Naive thymus-derived CD4-positive, alpha-beta T cell (primary cell): ENCODE results near the gene PCF11. TPM values are rescaled to one million over a fixed set of nuclear protein-coding genes. Genes with fewer than 3 reads are reported as not detected.

Source experiments
- ATAC-seq: fragments of 150-1000 bp; cut with Tn5 transposase; 2 replicates; pipeline ENCODE4 v1.10.0; 2021; ENCODE audit warnings: mild to moderate bottlenecking, moderate library complexity
- CTCF ChIA-PET: fragments of 350-600 bp; sonication (Branson Sonifier 250); formaldehyde crosslinking; loops from one replicate; lab custom pipeline; 2021; ENCODE audit warnings: antibody characterized with exemption; lab: Charles Lee
- POLR2A ChIA-PET: fragments of 350-600 bp; sonication (Branson Sonifier 250); formaldehyde crosslinking; loops from one replicate; lab custom pipeline; 2021; ENCODE audit warnings: antibody characterized with exemption, inconsistent platforms; lab: Charles Lee
- DNase-seq, 9 donors: peaks; one replicate each; pipeline versions ENCODE4 v3.0.0 to v3.0.0-alpha.2; 2020 to 2022; ENCODE audit warnings: mixed read lengths in 1 of 9
- H3K27ac ChIP-seq: one replicate; pipeline ENCODE4 v1.7.0; 2013; ENCODE audit warnings: mild to moderate bottlenecking, low read depth, low read length, moderate library complexity
- H3K27me3 ChIP-seq, 2 donors: one replicate each; pipeline ENCODE4 v1.7.0; 2013; ENCODE audit warnings: low read length in 2 of 2, mild to moderate bottlenecking in 2 of 2, moderate library complexity in 2 of 2; ENCODE audit not compliant: control insufficient read depth in 2 of 2, insufficient read depth in 2 of 2
- H3K36me3 ChIP-seq, 3 experiments: 1 replicate in 2 of 3; 2 replicates in 1 of 3; pipeline ENCODE4 v1.7.0; 2013; ENCODE audit warnings: low read length in 3 of 3, mild to moderate bottlenecking in 3 of 3, moderate library complexity in 1 of 3; ENCODE audit not compliant: insufficient read depth in 3 of 3, control insufficient read depth in 2 of 3
- H3K4me1 ChIP-seq, 2 donors: one replicate each; pipeline ENCODE4 v1.7.0; 2013; ENCODE audit warnings: low read length in 2 of 2, mild to moderate bottlenecking in 2 of 2, moderate library complexity in 1 of 2; ENCODE audit not compliant: control insufficient read depth in 2 of 2, insufficient read depth in 2 of 2
- H3K4me3 ChIP-seq: 2 replicates; pipeline ENCODE4 v1.7.0; 2013; ENCODE audit warnings: mild to moderate bottlenecking, low read length
- H3K9me3 ChIP-seq, 3 experiments: 1 replicate in 2 of 3; 2 replicates in 1 of 3; pipeline ENCODE4 v1.7.0; 2013; ENCODE audit warnings: low read length in 3 of 3; ENCODE audit not compliant: control insufficient read depth in 2 of 3
- H3K27ac Mint-ChIP-seq, 9 donors: one replicate each; pipeline ENCODE4 v1.8.0; 2020 to 2022; ENCODE audit warnings: mixed read lengths in 9 of 9, mild to moderate bottlenecking in 8 of 9, moderate library complexity in 5 of 9, inconsistent platforms in 2 of 9
- H3K27me3 Mint-ChIP-seq, 5 donors: one replicate each; pipeline ENCODE4 v1.8.0; 2021 to 2022; ENCODE audit warnings: mixed read lengths in 5 of 5, mild to moderate bottlenecking in 1 of 5
- H3K36me3 Mint-ChIP-seq, 5 donors: one replicate each; pipeline ENCODE4 v1.8.0; 2020 to 2022; ENCODE audit warnings: mixed read lengths in 5 of 5, mild to moderate bottlenecking in 3 of 5, inconsistent platforms in 1 of 5
- H3K4me1 Mint-ChIP-seq, 7 donors: one replicate each; pipeline ENCODE4 v1.8.0; 2020 to 2022; ENCODE audit warnings: mixed read lengths in 7 of 7, mild to moderate bottlenecking in 3 of 7, inconsistent platforms in 1 of 7
- H3K4me3 Mint-ChIP-seq, 10 donors: one replicate each; pipeline ENCODE4 v1.8.0; 2020 to 2022; ENCODE audit warnings: mild to moderate bottlenecking in 10 of 10, mixed read lengths in 10 of 10, moderate library complexity in 6 of 10, inconsistent platforms in 2 of 10
- H3K9me3 Mint-ChIP-seq, 11 donors: one replicate each; pipeline ENCODE4 v1.8.0; 2020 to 2022; ENCODE audit warnings: mixed read lengths in 11 of 11, mild to moderate bottlenecking in 4 of 11, inconsistent platforms in 1 of 11, moderate library complexity in 1 of 11
- intact Hi-C, 2 donors: fragments of 100-400 bp; cut with micrococcal nuclease; formaldehyde crosslinking; loops; one replicate each; pipeline ENCODE4 v1.15.1; 2023
- polyA plus RNA-seq, 2 donors: library from polyadenylated mRNA; unstranded; fragments of 300-500 nt; fragmentation: Illumina TruSeq; gene quantifications; one replicate each; pipeline ENCODE4 v1.2.3, GENCODE V29; 2021
- total RNA-seq, 6 experiments: library from RNA in 5 of 6; stranded (reverse) in 5 of 6; gene quantifications; 1 replicate in 5 of 6; 2 replicates in 1 of 6; pipeline ENCODE4 v1.2.3 and lab custom pipeline; 2021 to 2026

The PCF11 gene
- total and polyA plus RNA-seq, 7 experiments from 2014 or later = 32.0 to 180 (median 169) TPM

- Mint-ChIP-seq H3K4me3 (peak overlapping the region; percentile 56 to 100 (median 88)), H3K27ac (peak overlapping the region; percentile 28 to 100 (median 85)), H3K27me3 (peaks cover 0 to 3% (median 0%) of the 10 kb centered on the region in 5 donors), H3K9me3 (peaks cover 0 to 5% (median 0%) of the 10 kb centered on the region in 11 donors), H3K36me3 (peaks cover 17 to 59% (median 40%) of the 10 kb centered on the region in 5 donors), H3K4me1 (peaks cover 36 to 75% (median 69%) of the 10 kb centered on the region in 7 donors)
- Histone ChIP-seq H3K4me1 (peaks cover 14 to 34% of the 10 kb centered on the region in 2 donors), H3K36me3 (peaks cover 0 to 23% (median 13%) of the 10 kb centered on the region in 3 experiments), H3K4me3 (peak overlapping the region; percentile 10), H3K9me3 (no peaks in the 10 kb centered on the region), H3K27me3 (no peaks in the 10 kb centered on the region), H3K27ac (peak overlapping the region; percentile 98)
- DNase-seq = no peak
- intact Hi-C loops = loop anchor here in 1 of 2 donors (1.0 to 2.0 kb wide), 2 partner anchors 10 to 15 kb away; no protein-coding TSS in a partner anchor
- ATAC-seq = no peak
- ChIA-PET POLR2A (interaction anchor here (1.3 to 8.3 kb wide), 5 partner anchors 11 to 88 kb away, joined by 3 to 192 read pairs (median 62); partner anchors contain the start of gene RAB30), CTCF (interaction anchor here (1.5 kb wide), 1 partner anchor 73 kb away, joined by 4 read pairs; no protein-coding TSS in a partner anchor)
These were observed 4.8 kb downstream of the PCF11 start for GRCh38 chr11:83161610-83162199.

GRCh38 chr11:83162377-83162776, 5.4 kb downstream of the PCF11 start:
- H3K36me3 ChIP-seq = peaks cover 0 to 24% (median 14%) of the 10 kb centered on the region in 3 experiments
- H3K4me1 ChIP-seq = peaks cover 14 to 34% of the 10 kb centered on the region in 2 donors
- peak overlapping the region; percentile 10 for H3K4me3 ChIP-seq
- H3K4me3 Mint-ChIP-seq = peak overlapping the region in 9 of 10 donors; percentile 35 to 100 (median 96)
- intact Hi-C loops = loop anchor here in 1 of 2 donors (1.0 kb wide), 1 partner anchor 9 kb away; no protein-coding TSS in a partner anchor
- peaks cover 17 to 57% (median 41%) of the 10 kb centered on the region in 5 donors for H3K36me3 Mint-ChIP-seq
- no peaks in the 10 kb centered on the region for H3K27me3 ChIP-seq
- POLR2A ChIA-PET = interaction anchor here (0.7 to 1.7 kb wide), 5 partner anchors 11 to 192 kb away, joined by 3 to 6 read pairs (median 4); no protein-coding TSS in a partner anchor
- peak overlapping the region in 7 of 9 donors; percentile 28 to 100 (median 99) for H3K27ac Mint-ChIP-seq
- H3K4me1 Mint-ChIP-seq = peaks cover 36 to 82% (median 75%) of the 10 kb centered on the region in 7 donors
- H3K27ac ChIP-seq = peak overlapping the region; percentile 98
- CTCF ChIA-PET = interaction anchor here (0.7 kb wide), 2 partner anchors 88 to 143 kb away, joined by 3 read pairs; no protein-coding TSS in a partner anchor
- peak in 4 of 9 donors; percentile 20 to 43 (median 38) for DNase-seq
- peak; percentile 47 for ATAC-seq
- H3K9me3 Mint-ChIP-seq = peaks cover 0 to 2% (median 0%) of the 10 kb centered on the region in 11 donors
- no peaks in the 10 kb centered on the region for H3K27me3 Mint-ChIP-seq
- no peaks in the 10 kb centered on the region for H3K9me3 ChIP-seq

- Histone ChIP-seq H3K4me1 (peaks cover 45 to 46% of the 10 kb centered on the region in 2 donors), H3K9me3 (no peaks in the 10 kb centered on the region), H3K4me3 (no peak overlapping the region), H3K27me3 (no peaks in the 10 kb centered on the region), H3K36me3 (peaks cover 5 to 37% (median 30%) of the 10 kb centered on the region in 3 experiments), H3K27ac (no peak overlapping the region)
- peaks cover 0 to 5% (median 0%) of the 10 kb centered on the region in 11 donors for H3K9me3 Mint-ChIP-seq
- no peaks in the 10 kb centered on the region for H3K27me3 Mint-ChIP-seq
- H3K36me3 Mint-ChIP-seq = peaks cover 20 to 69% (median 63%) of the 10 kb centered on the region in 5 donors
- H3K4me3 Mint-ChIP-seq = peak overlapping the region in 6 of 10 donors; percentile 0 to 56 (median 29)
- DNase-seq = no peak
- no peak for ATAC-seq
- peak overlapping the region in 7 of 9 donors; percentile 3 to 99 (median 25) for H3K27ac Mint-ChIP-seq
- POLR2A ChIA-PET = interaction anchor here (0.8 to 4.4 kb wide), 3 partner anchors 9 to 120 kb away, joined by 3 to 47 read pairs (median 3); partner anchors contain the start of genes CCDC90B and PCF11
- CTCF ChIA-PET = interaction anchor here (0.6 kb wide), 1 partner anchor 10 kb away, joined by 3 read pairs; the partner anchor contains the start of gene PCF11
- intact Hi-C loops = loop anchor here in 1 of 2 donors (1.0 kb wide), 1 partner anchor 8 kb away; no protein-coding TSS in a partner anchor
- H3K4me1 Mint-ChIP-seq = peaks cover 56 to 100% (median 94%) of the 10 kb centered on the region in 7 donors
These were observed 9.4 kb downstream of the PCF11 start for GRCh38 chr11:83166193-83166866.

GRCh38 chr11:83168756-83169155, 11.8 kb downstream of the PCF11 start:
- Histone ChIP-seq H3K4me3 (no peak overlapping the region), H3K4me1 (peaks cover 43 to 46% of the 10 kb centered on the region in 2 donors), H3K27ac (no peak overlapping the region), H3K36me3 (peaks cover 5 to 44% (median 30%) of the 10 kb centered on the region in 3 experiments), H3K9me3 (no peaks in the 10 kb centered on the region), H3K27me3 (no peaks in the 10 kb centered on the region)
- ChIA-PET CTCF (interaction anchor here (1.3 kb wide), 1 partner anchor 9 kb away, joined by 3 read pairs; no protein-coding TSS in a partner anchor), POLR2A (interaction anchor here (1.5 to 4.4 kb wide), 2 partner anchors 11 to 265 kb away, joined by 4 to 47 read pairs; partner anchors contain the start of gene PCF11)
- Mint-ChIP-seq H3K4me3 (peak overlapping the region in 7 of 10 donors; percentile 27 to 85 (median 43)), H3K27ac (peak overlapping the region in 4 of 9 donors; percentile 32 to 69 (median 34)), H3K4me1 (peaks cover 50 to 99% (median 87%) of the 10 kb centered on the region in 7 donors), H3K36me3 (peaks cover 20 to 70% (median 62%) of the 10 kb centered on the region in 5 donors), H3K9me3 (peaks cover 0 to 5% (median 0%) of the 10 kb centered on the region in 11 donors), H3K27me3 (no peaks in the 10 kb centered on the region)
- intact Hi-C loops = no loop called here
- ATAC-seq = no peak
- no peak for DNase-seq

- intact Hi-C loops = loop anchor here (1.0 to 5.0 kb wide), 3 partner anchors 9 to 264 kb away; no protein-coding TSS in a partner anchor
These were observed 13.9 kb downstream of the PCF11 start for GRCh38 chr11:83170865-83171264.

More at GRCh38 chr11:83170865-83171264, 13.9 kb downstream of the PCF11 start:
- peaks cover 43 to 60% of the 10 kb centered on the region in 2 donors for H3K4me1 ChIP-seq
- peaks cover 10 to 47% (median 28%) of the 10 kb centered on the region in 3 experiments for H3K36me3 ChIP-seq
- ChIA-PET POLR2A (interaction anchor here (4.0 kb wide), 1 partner anchor 13 kb away, joined by 62 read pairs; the partner anchor contains the start of gene PCF11), CTCF (no interaction called here)
- peaks cover 0 to 5% (median 0%) of the 10 kb centered on the region in 11 donors for H3K9me3 Mint-ChIP-seq
- H3K27me3 ChIP-seq = no peaks in the 10 kb centered on the region
- peak overlapping the region in 6 of 9 donors; percentile 24 to 63 (median 38) for H3K27ac Mint-ChIP-seq
- H3K4me3 ChIP-seq = peak overlapping the region; percentile 31
- H3K4me1 Mint-ChIP-seq = peaks cover 54 to 98% (median 82%) of the 10 kb centered on the region in 7 donors
- no peak for ATAC-seq
- no peaks in the 10 kb centered on the region for H3K9me3 ChIP-seq
- peak overlapping the region; percentile 19 for H3K27ac ChIP-seq
- peak overlapping the region; percentile 69 to 86 (median 81) for H3K4me3 Mint-ChIP-seq
- H3K36me3 Mint-ChIP-seq = peaks cover 17 to 61% (median 54%) of the 10 kb centered on the region in 5 donors
- H3K27me3 Mint-ChIP-seq = no peaks in the 10 kb centered on the region
- no peak for DNase-seq
